ENCODE results near the gene GPRC5D.

GPRC5D gene

DNA sequence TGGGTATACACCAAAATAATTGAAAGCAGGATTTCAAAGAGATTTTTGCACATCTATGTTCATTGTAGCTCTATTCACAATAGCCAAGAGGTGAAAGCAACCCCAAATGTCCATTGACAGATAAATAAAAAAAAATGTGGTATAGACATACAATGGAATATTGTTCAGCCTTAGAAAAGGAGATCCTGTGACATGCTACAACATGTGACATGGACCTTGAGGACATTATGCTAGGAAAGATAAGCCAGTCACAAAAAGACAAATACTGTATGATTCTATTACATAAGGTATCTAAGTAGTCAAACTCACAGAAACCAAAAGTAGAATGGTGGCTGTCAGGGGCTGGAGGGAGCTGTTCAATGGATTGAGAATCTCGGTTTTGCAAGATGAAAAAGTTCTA lies 12.1 kb downstream of the GPRC5D start:
- Histone ChIP-seq H3K36me3 (ENCODE audit: insufficient read depth, low read length) (no peaks in the 10 kb centered on the region), H3K9me3 (ENCODE audit: insufficient read depth, low read depth, low read length) (no peaks in the 10 kb centered on the region), H3K27me3 (ENCODE audit: insufficient read depth, low read length, poor library complexity, severe bottlenecking) (no peaks in the 10 kb centered on the region), H3K4me2 (ENCODE audit: low read depth, low read length, poor library complexity, severe bottlenecking) (no peak overlapping the region), H3K9ac (ENCODE audit: low read depth, low read length, poor library complexity, severe bottlenecking) (no peak overlapping the region), H3K79me2 (ENCODE audit: insufficient read depth, low read length) (no peaks in the 10 kb centered on the region), H2AFZ (ENCODE audit: low read length) (no peak overlapping the region), H3K4me1 (ENCODE audit: insufficient read depth, low read length, poor library complexity, severe bottlenecking) (peaks cover 13% of the 10 kb centered on the region), H4K20me1 (ENCODE audit: insufficient read depth, low read length, poor library complexity, severe bottlenecking) (no peaks in the 10 kb centered on the region), H3K9me2 (replicated peaks; ENCODE audit: low read depth, low read length) (no peaks in the 10 kb centered on the region), H3F3A (ENCODE audit: low read depth) (no peaks in the 10 kb centered on the region), H3K4me3 (ENCODE audit: low read length, poor library complexity, severe bottlenecking) (no peak overlapping the region)
- TF ChIP-seq, protein P1, sequence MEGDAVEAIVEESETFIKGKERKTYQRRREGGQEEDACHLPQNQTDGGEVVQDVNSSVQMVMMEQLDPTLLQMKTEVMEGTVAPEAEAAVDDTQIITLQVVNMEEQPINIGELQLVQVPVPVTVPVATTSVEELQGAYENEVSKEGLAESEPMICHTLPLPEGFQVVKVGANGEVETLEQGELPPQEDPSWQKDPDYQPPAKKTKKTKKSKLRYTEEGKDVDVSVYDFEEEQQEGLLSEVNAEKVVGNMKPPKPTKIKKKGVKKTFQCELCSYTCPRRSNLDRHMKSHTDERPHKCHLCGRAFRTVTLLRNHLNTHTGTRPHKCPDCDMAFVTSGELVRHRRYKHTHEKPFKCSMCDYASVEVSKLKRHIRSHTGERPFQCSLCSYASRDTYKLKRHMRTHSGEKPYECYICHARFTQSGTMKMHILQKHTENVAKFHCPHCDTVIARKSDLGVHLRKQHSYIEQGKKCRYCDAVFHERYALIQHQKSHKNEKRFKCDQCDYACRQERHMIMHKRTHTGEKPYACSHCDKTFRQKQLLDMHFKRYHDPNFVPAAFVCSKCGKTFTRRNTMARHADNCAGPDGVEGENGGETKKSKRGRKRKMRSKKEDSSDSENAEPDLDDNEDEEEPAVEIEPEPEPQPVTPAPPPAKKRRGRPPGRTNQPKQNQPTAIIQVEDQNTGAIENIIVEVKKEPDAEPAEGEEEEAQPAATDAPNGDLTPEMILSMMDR (conservative IDR thresholded peaks at IDR 0.05; ENCODE audit: low read length): no peak
- TF ChIP-seq EZH2phosphoT487 (IDR thresholded peaks at IDR 0.05; ENCODE audit: borderline replicate concordance): no peak

DNA sequence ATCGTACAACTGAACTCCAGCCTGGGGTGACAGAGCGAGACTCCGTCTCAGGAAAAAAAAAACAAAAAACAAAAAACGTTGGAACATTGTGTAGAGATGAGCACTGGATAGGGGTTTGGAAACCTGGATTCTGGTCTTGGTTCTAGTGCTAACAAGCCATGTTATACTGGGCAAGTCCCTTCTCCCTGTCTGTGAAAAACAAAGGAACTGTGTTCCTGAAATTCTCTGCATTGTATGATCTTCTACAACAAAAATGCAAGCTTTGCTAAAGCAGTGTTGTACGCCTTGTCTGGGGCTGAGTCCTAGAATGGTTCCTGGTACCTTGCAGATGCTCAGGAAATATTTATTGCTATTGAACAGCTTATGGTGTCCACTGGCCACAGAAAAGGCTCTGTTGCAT lies 13.4 kb downstream of the GPRC5D start:
- no peaks in the 10 kb centered on the region for H4K20me1 ChIP-seq (ENCODE audit: insufficient read depth, low read length, poor library complexity, severe bottlenecking)

DNA sequence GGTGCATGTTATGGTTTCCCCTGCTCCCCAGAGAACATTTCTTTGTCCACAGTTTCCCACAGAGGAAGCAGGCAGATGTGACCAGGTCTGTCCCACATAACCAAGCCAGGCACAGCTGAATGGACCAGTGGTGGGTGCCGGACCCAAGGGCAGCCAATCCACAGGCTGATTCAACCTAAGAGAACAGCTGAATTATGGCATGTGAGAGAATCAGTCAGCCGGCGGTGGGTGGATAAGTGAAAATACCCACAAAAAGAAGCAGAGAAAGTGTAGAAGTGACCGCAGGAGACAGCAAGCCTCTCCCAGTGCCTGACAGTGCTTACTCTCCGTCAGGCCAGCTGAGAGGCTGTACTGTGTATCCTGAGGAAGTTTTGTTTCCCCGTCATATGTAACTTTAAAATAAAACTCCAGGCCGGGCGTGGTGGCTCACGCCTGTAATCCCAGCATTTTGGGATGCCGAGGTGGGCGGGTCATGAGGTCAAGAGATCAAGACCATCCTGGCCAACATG lies 14.9 kb downstream of the GPRC5D start:
- Histone ChIP-seq H3K36me3 (ENCODE audit: insufficient read depth, low read length) (no peaks in the 10 kb centered on the region), H3K27me3 (ENCODE audit: insufficient read depth, low read length, poor library complexity, severe bottlenecking) (no peaks in the 10 kb centered on the region), H3K4me1 (ENCODE audit: insufficient read depth, low read length, poor library complexity, severe bottlenecking) (peaks cover 13% of the 10 kb centered on the region), H3K9me2 (replicated peaks; ENCODE audit: low read depth, low read length) (no peaks in the 10 kb centered on the region), H4K20me1 (ENCODE audit: insufficient read depth, low read length, poor library complexity, severe bottlenecking) (no peaks in the 10 kb centered on the region), H3K9me3 (ENCODE audit: insufficient read depth, low read depth, low read length) (no peaks in the 10 kb centered on the region), H3K9ac (ENCODE audit: low read depth, low read length, poor library complexity, severe bottlenecking) (no peak overlapping the region), H3K79me2 (ENCODE audit: insufficient read depth, low read length) (no peaks in the 10 kb centered on the region), H3F3A (ENCODE audit: low read depth) (no peaks in the 10 kb centered on the region), H3K4me2 (ENCODE audit: low read depth, low read length, poor library complexity, severe bottlenecking) (no peak overlapping the region), H2AFZ (ENCODE audit: low read length) (no peak overlapping the region), H3K4me3 (ENCODE audit: low read length, poor library complexity, severe bottlenecking) (no peak overlapping the region)
- TF ChIP-seq EZH2phosphoT487 (IDR thresholded peaks at IDR 0.05; ENCODE audit: borderline replicate concordance): no peak
- TF ChIP-seq, protein P1 (conservative IDR thresholded peaks at IDR 0.05; ENCODE audit: low read length): no peak

More for the DNA sequence above, 13.4 kb downstream of the GPRC5D start:
- Histone ChIP-seq H3K4me2 (ENCODE audit: low read depth, low read length, poor library complexity, severe bottlenecking) (no peak overlapping the region), H3K4me3 (ENCODE audit: low read length, poor library complexity, severe bottlenecking) (no peak overlapping the region), H3K9ac (ENCODE audit: low read depth, low read length, poor library complexity, severe bottlenecking) (no peak overlapping the region), H3F3A (ENCODE audit: low read depth) (no peaks in the 10 kb centered on the region), H3K9me2 (replicated peaks; ENCODE audit: low read depth, low read length) (no peaks in the 10 kb centered on the region), H3K27me3 (ENCODE audit: insufficient read depth, low read length, poor library complexity, severe bottlenecking) (no peaks in the 10 kb centered on the region), H3K79me2 (ENCODE audit: insufficient read depth, low read length) (no peaks in the 10 kb centered on the region), H3K4me1 (ENCODE audit: insufficient read depth, low read length, poor library complexity, severe bottlenecking) (peaks cover 13% of the 10 kb centered on the region), H3K36me3 (ENCODE audit: insufficient read depth, low read length) (no peaks in the 10 kb centered on the region), H3K9me3 (ENCODE audit: insufficient read depth, low read depth, low read length) (no peaks in the 10 kb centered on the region), H2AFZ (ENCODE audit: low read length) (no peak overlapping the region)
- TF ChIP-seq, protein P1 (conservative IDR thresholded peaks at IDR 0.05; ENCODE audit: low read length): no peak
- TF ChIP-seq EZH2phosphoT487 (IDR thresholded peaks at IDR 0.05; ENCODE audit: borderline replicate concordance): no peak

All from Loucy (cell line).